ENCODE data around the gene GAS1.

The GAS1 gene

DNA sequence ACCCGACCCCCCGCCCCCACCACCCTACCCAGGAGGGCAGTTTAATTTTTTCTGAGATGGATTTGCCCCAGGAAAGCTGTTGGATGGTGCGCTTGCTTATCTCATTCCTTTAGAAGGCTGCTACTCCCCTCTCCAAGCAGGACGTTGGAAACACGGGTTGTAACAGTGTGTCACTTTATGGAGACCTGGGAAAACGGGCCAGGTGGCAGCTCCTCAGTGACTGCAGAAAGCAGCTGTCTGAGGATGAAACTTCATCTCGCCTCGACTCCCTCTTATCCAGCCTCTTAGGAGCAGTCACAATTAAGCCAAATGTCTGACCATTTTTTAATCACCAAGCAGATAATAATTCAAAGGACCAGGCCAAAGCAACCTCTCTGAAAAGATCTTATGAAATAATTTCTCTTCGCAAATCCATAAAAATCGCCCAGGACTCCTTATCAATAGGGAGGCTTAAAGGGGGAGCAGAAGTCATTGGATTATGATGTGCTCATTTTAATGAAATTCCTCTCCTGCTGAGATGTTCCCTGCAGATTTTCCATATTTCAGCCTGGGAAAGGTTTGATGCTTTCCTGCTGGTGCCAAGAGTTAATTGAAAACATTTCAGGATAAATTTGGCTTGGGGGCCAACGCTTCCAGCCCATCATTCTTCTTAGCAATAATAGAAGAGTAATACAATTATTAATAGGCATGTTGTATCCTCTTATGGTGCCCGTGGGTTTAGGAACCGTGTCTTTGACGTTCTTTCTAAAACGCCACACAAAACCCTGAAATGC, 26.0 kb downstream of the GAS1 start:
- DNase-seq, result no peak

DNA sequence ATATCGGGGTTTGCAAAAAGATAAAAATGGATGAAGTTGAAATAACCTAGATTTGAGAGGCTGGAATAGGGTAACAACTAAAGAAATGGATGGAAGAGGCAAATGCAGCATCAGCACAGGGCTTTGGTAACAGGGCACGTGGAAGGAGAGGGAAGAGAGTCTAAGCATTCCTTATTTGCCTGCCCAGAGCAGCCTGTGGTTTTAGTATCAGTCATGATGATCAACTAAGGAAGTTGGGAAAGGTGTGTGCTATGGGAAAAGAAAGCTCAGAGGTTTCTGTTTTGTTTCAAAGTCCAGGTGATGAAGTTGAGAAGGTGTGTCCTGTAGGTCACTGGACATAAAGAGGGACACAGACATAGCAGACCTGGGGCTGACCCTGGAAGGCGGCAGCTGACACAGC, 28.8 kb downstream of the GAS1 start:
- DNase-seq, result no peak

GRCh38 chr9:86912210-86912609, 35.1 kb downstream of the GAS1 start:
- DNase-seq, result no peak

- no peak for DNase-seq
Measured at GRCh38 chr9:86909388-86909787, 37.9 kb downstream of the GAS1 start.

GRCh38 chr9:86908261-86908660, 39.0 kb downstream of the GAS1 start:
- no peak for DNase-seq

DNA sequence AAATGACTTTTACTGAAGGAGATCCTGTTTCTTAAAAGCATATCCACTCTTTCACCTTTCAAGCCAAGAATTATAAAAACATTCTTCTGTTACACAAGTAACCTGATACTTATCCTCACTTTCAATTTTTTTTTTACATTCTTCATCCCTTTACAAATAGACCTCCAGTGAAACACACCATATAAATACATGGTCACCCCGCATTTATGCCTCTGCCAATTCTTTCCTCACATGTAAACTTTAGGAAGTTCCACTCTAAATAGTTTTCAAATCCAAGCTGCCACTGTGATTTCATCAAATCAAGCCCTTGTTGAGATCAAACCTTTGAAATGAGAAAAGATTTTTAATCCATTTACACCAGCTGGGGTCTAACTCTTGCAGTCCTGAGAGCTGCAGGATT, 40.0 kb downstream of the GAS1 start:
- DNase-seq, result no peak

GRCh38 chr9:86903734-86904085, 43.6 kb downstream of the GAS1 start:
- no peak for DNase-seq

DNA sequence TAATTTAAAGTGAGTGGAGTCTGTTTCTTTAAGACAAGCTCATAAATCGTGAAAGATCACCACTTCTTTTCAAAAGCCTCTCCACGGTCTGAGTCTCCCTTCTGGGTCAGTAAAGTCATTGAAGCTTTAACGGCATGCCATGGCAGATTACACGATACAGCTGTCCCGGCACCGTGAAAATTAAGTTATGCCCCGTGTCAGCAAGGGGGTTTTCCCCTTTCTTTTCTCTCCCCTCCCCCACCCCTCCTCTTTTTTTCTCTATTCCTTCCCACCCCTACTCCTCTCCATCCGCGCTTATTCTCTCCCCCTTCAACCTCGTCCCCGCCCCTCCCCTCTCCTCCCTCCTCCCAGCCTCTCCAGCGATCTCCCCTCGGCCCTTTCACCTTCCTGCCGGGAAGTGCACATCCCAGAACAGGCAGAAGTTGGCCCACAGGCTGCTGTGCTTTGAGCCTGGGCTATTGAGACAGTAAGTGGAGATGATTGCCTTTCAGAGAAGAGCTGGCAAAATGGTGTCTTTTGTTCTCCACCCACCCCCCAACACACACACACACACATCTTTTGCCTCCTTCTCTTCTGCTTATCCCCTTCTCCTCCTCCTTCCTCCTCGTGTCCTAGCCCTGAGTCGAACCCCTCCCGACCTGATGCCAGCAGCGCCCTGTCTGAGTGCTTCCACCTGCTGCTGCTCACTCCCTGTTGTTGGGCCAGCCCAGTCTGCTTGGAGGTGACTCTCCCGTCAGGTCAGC, 44.1 kb downstream of the GAS1 start:
- DNase-seq, result no peak

GRCh38 chr9:86902586-86902985, 44.7 kb downstream of the GAS1 start:
- DNase-seq, result no peak

DNA sequence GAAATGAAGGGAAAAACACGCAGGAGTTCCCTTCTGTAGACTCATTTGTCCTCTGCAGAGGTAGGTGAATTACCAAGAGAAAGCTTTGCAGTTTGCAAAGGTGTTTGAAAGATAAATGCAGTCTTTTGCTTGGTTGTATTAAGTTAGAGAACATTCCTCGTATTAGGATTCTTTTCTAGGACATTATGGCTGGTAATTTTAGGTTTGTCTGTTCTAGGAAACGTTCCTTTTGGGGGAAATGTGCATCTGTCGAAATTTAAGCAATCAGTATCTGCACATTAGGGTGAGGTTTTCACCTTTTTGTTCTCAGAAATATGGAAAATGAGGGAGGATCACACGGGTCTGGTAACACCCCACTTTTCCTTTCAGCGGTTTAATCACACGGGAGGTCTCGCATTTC, 45.1 kb downstream of the GAS1 start:
- DNase-seq, result no peak

DNA sequence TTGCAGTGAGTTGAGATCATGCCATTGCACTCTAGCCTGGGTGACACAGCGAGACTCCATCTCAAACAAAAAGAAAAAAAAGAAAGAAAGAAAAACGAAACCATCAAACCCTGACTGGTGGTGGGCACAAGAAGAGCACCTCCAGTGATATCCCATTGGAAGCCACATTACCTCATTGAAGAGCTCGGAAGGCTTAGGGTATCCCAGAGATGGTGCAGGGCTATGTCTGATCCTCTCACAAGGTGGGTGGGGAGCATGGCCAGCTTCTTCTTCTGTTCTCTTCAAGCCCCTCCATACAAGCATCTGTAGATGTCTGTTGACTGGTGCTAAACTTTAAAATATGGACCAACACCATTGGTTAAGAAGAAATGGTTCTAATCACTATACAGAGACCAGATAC, 45.8 kb downstream of the GAS1 start:
- DNase-seq, result no peak
